Measurements from ENCODE around the gene TACC2. TPM values are rescaled to one million over a fixed set of nuclear protein-coding genes. Genes with fewer than 3 reads are reported as not detected.

The TACC2 gene
- total and polyA plus RNA-seq, 2 donors (not counting 3 experiments of a cell fraction or from before 2014, with no cell fraction given) = 14.4 to 46.2 TPM

GRCh38 chr10:122013311-122013780 lies 24.4 kb downstream of the TACC2 start:
- peaks cover under 1% of the 10 kb centered on the region in 2 experiments for H3K27me3 ChIP-seq (ENCODE audit: control insufficient read depth in 2 of 2, insufficient read depth in 2 of 2, low read length in 2 of 2)
- H3K27ac ChIP-seq (ENCODE audit: insufficient read depth, low read depth, low read length) = no peak overlapping the region
- H3K36me3 ChIP-seq (ENCODE audit: control insufficient read depth in 2 of 2, extremely low read depth in 1 of 2, insufficient read depth in 2 of 2, low read length in 2 of 2) = no peaks in the 10 kb centered on the region
- H3K9me3 ChIP-seq (replicated peaks; ENCODE audit: control insufficient read depth, insufficient read depth, low read length) = no peaks in the 10 kb centered on the region
- DNase-seq (ENCODE audit: low read depth, low spot score) = no peak
- intact Hi-C loops (cut with micrococcal nuclease) (no loop called here), dilution Hi-C loops (cut with MboI; ENCODE audit: extremely low pct_ligation_motif_present, low sequenced_read_pairs) (no loop called here)
- TF ChIP-seq JUN (IDR thresholded peaks at IDR 0.05; ENCODE audit: borderline replicate concordance, insufficient read depth, insufficient read length, low read depth) (no peak), MYC (IDR thresholded peaks at IDR 0.05; ENCODE audit: low read depth, low read length) (no peak), FOS (IDR thresholded peaks at IDR 0.05; ENCODE audit: borderline replicate concordance, insufficient read depth, low read length) (no peak), GATA2 (IDR thresholded peaks at IDR 0.05; ENCODE audit: insufficient read depth, insufficient read length, low read depth, low read length) (no peak), EZH2 (IDR thresholded peaks at IDR 0.05; ENCODE audit: borderline replicate concordance, low read depth, low read length, severe bottlenecking) (no peak), POLR2AphosphoS5 (IDR thresholded peaks at IDR 0.05; ENCODE audit: insufficient read depth, low read depth, low read length) (no peak), POLR2A (IDR thresholded peaks at IDR 0.05; ENCODE audit: low read depth, low read length) (no peak)
- TF ChIP-seq, protein P1, sequence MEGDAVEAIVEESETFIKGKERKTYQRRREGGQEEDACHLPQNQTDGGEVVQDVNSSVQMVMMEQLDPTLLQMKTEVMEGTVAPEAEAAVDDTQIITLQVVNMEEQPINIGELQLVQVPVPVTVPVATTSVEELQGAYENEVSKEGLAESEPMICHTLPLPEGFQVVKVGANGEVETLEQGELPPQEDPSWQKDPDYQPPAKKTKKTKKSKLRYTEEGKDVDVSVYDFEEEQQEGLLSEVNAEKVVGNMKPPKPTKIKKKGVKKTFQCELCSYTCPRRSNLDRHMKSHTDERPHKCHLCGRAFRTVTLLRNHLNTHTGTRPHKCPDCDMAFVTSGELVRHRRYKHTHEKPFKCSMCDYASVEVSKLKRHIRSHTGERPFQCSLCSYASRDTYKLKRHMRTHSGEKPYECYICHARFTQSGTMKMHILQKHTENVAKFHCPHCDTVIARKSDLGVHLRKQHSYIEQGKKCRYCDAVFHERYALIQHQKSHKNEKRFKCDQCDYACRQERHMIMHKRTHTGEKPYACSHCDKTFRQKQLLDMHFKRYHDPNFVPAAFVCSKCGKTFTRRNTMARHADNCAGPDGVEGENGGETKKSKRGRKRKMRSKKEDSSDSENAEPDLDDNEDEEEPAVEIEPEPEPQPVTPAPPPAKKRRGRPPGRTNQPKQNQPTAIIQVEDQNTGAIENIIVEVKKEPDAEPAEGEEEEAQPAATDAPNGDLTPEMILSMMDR (IDR thresholded peaks at IDR 0.05; ENCODE audit: extremely low read depth in 1 of 2, insufficient read depth in 1 of 2, low read depth in 1 of 2, low read length in 2 of 2) = no peak
- TF ChIP-seq, protein P2, sequence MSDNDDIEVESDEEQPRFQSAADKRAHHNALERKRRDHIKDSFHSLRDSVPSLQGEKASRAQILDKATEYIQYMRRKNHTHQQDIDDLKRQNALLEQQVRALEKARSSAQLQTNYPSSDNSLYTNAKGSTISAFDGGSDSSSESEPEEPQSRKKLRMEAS (IDR thresholded peaks at IDR 0.05; ENCODE audit: insufficient read depth, insufficient read length) = no peak
- no peaks in the 10 kb centered on the region for H3K79me2 ChIP-seq (ENCODE audit: control insufficient read depth, insufficient read depth, low read length)
- no peak for FAIRE-seq
- ChIA-PET POLR2A (no interaction called here), CTCF (interaction anchor here (1.0 kb wide), 1 partner anchor 41 kb away, joined by 3 read pairs; no protein-coding TSS in a partner anchor)
- no peak overlapping the region for H3K4me3 ChIP-seq (replicated peaks in 1 of 3; ENCODE audit: insufficient read depth in 1 of 3, low read depth in 1 of 3, low read length in 3 of 3)
- no peak overlapping the region for H2AFZ ChIP-seq (ENCODE audit: low read depth, low read length)
- no peak overlapping the region for H3K4me2 ChIP-seq (ENCODE audit: insufficient read depth, low read length)
- H4K20me1 ChIP-seq (replicated peaks; ENCODE audit: control insufficient read depth, extremely low read depth, insufficient read depth, low read length) = no peaks in the 10 kb centered on the region
- no peak overlapping the region for H3K9ac ChIP-seq (replicated peaks; ENCODE audit: extremely low read depth, insufficient read depth, low read length)
- H3K4me1 ChIP-seq (ENCODE audit: control insufficient read depth, extremely low read depth, insufficient read depth, low read length) = no peaks in the 10 kb centered on the region
- BruUV-seq (replicated peaks) = no TSS peak
- H3K9me1 ChIP-seq (replicated peaks; ENCODE audit: control insufficient read depth, extremely low read depth, insufficient read depth, low read length) = no peaks in the 10 kb centered on the region
